ENCODE measurements around the gene HTT.
"Not testable (repeated sequence)": the region's sequence is repeated elsewhere in the genome, so short reads cannot be mapped to it uniquely, and the experiment has no call there.

Gene HTT

DNA sequence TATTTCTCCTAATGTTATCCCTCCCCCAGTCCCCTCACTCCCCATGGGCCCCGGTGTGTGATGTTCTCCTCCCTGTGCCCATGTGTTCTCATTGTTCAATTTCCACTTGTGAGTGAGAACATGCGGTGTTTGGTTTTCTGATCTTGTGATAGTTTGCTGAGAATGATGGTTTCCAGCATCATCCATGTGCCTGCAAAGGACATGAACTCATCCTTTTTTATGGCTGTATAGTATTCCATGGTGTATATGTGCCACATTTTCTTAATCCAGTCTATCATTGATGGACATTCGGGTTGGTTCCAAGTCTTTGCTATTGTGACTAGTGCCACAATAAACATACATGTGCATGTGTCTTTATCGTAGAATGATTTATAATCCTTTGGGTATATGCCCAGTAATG lies 86.6 kb downstream of the HTT start:
- DNase-seq (ENCODE audit: low read depth in 1 of 2, low spot score in 1 of 2), result not testable (repeated sequence)

DNA sequence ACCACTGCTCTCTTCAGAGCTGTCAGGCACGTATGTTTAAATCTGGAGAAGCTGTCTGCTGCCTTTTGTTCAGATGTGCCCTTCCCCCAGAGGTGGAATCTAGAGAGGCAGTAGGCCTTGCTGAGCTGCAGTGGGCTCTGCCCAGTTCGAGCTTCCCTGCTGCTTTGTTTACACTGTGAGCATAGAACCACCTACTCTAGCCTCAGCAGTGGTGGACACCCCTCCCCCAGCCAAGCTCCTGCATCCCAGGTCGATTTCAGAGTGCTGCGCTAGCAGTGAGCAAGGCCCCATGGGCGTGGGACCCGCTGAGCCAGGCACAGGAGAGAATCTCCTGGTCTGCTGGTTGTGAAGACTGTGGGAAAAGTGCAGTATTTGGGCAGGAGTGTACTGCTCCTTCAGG lies 92.0 kb downstream of the HTT start:
- DNase-seq (ENCODE audit: low read depth in 1 of 2, low spot score in 1 of 2), result not testable (repeated sequence)

DNA sequence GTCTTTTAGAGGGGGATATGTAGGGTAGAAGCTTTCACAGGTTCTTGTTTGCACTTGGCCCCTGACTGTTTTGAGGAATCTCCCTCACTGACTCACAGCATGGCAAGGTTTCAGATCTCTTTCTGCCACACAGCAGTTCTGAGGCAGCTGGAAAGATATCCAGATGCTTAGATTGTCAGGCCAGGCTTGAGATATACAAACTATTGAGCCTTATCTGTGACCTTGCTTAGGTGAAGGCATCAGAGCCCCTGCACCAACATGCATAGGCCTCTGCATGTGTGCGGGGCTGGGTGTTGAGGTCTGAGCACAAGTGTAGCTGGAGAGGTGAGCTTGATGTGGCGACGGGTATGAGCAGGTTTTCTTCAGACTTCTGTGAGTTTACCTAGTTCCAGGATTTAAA lies 93.5 kb downstream of the HTT start:
- DNase-seq (ENCODE audit: low read depth in 1 of 2, low spot score in 1 of 2), result no peak

DNA sequence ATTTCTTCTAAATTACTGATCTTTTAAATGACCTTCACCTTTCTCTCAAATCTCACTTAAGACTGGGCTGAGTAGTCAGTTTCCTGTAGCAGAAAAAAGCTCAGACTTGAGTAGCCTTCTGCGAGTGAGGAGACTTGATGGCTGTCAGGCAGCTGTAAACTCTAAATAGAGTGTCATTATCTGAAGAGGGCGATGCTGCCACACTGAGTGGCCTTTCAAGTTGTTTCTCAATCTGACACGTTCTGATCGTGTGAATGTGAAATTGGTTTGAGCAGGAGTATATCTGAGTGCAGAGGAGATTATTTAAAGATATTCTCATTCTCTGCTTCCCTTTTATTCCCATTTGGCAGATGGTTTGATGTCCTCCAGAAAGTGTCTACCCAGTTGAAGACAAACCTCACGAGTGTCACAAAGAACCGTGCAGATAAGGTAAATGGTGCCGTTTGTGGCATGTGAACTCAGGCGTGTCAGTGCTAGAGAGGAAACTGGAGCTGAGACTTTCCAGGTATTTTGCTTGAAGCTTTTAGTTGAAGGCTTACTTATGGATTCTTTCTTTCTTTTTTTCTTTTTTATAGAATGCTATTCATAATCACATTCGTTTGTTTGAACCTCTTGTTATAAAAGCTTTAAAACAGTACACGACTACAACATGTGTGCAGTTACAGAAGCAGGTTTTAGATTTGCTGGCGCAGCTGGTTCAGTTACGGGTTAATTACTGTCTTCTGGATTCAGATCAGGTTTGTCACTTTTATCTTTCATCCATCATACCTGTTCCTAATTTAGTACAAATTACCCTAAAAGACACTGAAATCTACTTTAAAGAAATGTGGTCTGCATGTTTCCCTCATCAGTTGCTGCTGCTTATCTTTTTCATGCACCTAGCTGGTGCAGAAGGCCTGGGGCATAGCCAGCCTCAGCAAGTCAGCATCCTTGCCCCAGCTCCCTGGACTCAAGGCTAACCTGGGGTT lies 100.2 kb downstream of the HTT start:
- DNase-seq (ENCODE audit: low read depth in 1 of 2, low spot score in 1 of 2), result no peak

DNA sequence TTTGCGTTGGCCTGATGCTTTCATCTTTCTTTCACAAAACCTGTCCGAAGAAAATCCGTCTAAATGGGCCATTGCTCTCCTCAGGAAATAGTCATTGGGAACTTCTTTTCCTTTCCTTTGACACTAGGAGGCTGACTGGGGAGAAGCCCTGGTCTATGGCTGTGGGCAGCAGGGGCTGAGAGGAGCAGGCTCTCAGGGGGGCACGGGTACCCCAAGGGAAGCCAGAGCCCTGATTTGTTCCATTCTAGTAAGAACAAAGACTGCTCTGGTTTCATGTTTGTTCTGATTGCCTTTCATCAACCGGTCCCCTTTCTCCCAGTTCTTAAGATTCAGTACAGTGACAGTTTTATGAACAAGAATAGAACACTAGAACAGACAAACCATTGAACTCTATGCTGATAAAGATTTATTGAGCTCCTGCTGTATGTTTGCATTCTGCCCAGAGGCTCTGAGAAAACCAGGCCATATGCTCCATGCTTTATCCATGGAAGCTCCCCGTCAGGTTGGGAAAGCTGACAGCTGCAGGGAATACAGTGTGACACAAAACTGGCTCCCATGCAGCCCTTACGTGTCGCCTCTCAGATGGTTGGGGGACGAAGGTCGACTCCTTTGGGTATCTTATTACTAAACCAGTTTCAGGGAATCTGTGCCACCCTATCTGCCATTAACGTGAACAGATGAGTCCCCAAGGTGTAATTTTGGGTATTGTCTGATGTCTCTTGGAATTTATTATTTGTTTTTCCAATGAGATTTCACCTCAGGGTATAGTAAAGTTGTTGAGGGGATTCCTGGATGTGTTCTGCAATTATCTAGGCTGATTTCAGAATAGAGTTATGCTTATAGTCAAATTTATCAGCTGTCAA lies 102.1 kb downstream of the HTT start:
- DNase-seq (ENCODE audit: low read depth in 1 of 2, low spot score in 1 of 2), result no peak

DNA sequence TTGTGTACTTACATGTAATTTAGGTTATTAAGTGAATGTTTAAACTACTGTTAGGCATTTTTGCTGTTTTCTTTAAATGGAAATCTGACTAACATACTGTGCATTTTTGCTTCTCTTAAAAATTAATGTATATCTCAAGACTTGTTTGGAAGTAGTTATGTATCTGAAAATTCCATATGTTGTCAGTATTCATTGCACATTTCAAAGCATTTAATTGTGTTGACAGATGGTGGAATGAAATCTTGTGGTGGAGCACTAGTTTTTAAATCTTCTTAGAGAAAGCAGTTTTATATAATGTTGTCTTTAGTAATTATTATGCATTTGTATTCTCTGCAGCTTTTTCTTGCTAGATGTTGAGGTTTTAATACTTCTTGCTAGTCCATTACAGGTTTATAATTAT lies 102.9 kb downstream of the HTT start:
- DNase-seq (ENCODE audit: low read depth in 1 of 2, low spot score in 1 of 2), result no peak

DNA sequence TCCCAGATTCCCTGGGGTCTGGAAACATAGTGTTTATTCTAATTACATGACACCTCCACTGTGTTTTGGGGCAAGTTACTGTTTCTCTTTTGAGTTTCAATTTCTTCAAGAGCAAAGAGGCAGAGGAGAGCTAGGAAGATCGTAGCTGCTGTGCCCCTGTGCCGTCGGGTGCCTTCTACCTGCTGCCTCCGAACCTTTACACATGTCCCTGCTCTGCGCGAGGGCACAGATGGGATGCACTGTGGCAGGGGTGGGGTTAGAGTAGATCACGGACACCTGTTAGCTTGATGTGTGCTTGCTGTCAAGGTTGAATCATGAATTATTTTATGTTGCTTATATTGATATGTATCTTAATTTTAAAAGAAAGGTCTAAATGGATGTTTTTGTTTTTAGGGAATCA lies 103.4 kb downstream of the HTT start:
- no peak for DNase-seq (ENCODE audit: low read depth in 1 of 2, low spot score in 1 of 2)

DNA sequence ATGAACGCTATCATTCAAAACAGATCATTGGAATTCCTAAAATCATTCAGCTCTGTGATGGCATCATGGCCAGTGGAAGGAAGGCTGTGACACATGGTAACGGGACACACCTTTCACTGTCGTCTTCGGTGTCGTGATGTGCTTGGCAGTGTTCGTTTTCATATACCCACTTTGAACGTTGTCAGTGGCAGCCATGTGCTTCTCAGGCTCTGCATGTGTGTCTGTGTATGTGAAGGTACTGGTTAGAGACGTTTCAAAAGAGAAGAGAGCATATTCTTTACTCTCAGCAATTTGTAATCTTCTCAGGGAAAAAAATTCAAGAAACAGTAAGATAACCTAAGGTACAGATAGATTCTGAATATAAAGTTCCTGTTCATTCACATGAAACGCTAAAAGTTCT lies 103.9 kb downstream of the HTT start:
- DNase-seq (ENCODE audit: low read depth in 1 of 2, low spot score in 1 of 2), result no peak

DNA sequence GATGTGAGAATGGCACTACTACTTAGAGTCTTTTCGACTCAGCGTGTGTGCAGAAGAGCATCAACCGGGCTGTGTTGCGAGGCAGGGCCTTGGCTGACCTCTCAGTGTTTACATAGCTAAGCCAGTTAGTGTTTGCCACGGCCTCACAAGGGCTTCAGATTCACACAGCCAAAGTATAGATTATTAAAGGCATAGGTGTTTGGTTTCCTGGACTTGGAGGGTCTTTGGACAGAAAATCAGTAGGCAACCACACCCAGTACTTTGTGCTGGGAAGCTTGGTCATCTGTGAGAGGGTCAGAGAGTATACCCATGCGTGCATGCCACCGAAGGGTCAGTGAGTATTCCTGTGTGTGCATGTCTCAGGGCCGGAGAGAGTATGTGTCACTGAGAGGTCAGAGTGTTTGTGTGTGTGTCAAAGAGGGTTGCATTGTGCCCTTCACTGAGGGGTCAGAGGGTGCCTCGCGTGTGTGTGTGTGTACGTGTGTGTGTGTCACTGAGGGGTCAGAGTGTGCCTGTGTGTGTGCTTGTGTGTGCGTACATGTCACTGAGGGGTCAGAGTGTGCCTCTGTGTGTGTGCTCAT lies 104.7 kb downstream of the HTT start:
- DNase-seq (ENCODE audit: low read depth in 1 of 2, low spot score in 1 of 2), result no peak

DNA sequence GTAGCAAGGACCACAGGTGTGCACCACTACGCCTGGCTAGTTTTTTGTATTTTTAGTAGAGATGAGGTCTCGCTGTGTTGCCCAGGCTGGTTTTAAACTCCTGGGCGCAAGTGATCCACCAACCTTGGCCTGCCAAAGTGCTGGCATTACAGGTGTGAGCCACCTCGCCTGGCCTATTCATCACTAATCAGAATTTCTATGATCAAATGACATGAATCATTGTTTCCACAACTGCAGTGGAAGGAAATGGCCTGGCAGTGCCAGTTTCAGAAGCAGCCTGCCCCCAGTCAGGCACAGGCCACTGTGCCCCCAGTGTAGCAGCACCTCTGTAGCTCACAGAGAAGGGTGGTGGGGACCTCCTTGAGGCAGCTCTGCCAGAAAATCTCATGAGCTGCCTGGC lies 108.5 kb downstream of the HTT start:
- DNase-seq (ENCODE audit: low read depth in 1 of 2, low spot score in 1 of 2), result no peak

DNA sequence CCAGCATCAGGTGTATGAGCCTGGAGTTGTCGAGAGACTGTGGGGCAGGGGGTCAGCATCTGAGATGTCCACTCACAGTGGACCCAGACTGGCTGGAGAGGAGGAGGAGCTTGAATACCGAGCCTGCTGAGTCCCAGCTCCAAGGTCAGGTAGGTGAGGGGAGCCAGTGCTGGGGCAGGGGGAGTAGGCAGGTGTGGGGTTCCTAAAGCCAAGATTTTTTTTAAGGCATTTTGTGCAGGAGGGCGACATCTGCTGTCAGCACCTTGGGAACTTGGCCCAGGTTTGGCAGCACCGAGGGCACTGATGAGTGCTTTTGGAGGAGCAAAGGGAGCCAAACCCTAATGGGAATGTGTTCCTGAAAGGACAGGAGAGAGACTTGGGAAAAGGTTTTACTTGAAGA lies 110.2 kb downstream of the HTT start:
- no peak for DNase-seq (ENCODE audit: low read depth in 1 of 2, low spot score in 1 of 2)

DNA sequence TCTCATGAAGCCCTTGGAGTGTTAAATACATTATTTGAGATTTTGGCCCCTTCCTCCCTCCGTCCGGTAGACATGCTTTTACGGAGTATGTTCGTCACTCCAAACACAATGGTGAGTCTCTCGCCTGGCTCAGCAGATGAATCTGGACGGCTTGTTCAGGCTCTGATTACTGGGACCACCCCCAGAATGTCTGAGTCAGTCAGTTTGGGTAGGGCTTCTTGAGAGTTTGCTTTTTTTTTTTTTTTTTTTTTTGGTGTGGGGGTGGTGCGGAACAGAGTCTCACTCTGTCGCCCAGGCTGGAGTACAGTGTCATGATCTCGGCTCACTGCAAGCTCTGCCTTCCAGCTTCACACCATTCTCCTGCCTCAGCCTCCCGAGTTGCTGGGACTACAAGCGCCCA lies 112.1 kb downstream of the HTT start:
- no peak for DNase-seq (ENCODE audit: low read depth in 1 of 2, low spot score in 1 of 2)

DNA sequence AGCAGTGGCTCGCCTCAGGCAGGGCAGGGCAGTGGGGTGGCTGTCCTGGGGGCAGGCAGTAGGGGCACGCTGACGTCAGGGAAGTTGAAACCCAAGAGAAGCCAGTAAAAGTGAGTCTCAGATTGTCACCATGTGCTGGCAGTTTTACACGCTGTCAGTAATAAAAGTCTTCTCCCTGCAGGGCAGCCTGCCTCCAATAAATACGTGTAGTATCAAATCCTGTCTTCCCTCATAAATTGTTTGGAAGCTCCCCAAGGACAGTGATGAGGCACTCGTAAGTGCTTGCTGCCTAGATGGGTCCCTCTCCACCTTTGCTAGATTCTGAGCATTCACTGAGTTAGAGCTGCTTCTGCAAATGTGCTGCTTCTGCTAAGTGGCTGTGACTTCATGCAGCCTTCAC lies 113.6 kb downstream of the HTT start:
- no peak for DNase-seq (ENCODE audit: low read depth in 1 of 2, low spot score in 1 of 2)

DNA sequence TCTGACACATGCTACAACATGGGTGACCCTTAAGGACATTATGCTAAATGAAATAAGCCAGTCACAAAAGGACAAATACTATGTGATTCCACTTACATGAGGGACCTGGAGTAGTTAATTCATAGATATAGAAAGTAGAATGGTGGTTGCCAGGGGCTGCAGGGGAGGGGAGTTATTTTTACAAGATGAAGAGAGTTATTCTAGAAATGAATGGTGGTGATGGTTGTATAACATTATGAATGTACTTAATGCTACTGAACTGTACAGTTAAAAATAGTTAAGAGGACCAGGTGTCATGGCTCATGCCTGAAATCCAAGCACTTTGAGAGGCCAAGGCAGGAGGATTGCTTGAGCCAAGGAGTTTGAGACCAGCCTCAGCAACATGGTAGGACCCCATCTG lies 115.0 kb downstream of the HTT start:
- DNase-seq (ENCODE audit: low read depth in 1 of 2, low spot score in 1 of 2), result no peak

DNA sequence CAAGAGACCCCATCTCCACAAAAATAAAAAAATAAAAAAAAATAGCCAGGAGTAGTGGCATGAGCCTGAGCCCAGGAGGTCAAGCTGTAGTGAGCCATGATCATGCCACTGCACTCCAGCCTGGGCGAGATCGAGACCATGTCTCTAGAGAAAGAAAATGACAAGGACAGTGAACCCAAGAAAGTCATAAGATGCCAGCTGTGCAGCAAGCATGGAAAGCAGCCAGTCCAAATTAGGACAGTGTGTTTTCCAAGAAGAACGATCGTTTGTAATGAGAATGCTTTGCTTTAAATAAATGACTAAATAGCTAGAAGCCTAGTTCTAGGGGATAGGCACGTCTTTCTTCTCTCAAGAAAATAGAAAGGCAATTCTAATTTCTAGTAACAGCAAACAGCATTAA lies 116.1 kb downstream of the HTT start:
- DNase-seq (ENCODE audit: low read depth in 1 of 2, low spot score in 1 of 2), result no peak

DNA sequence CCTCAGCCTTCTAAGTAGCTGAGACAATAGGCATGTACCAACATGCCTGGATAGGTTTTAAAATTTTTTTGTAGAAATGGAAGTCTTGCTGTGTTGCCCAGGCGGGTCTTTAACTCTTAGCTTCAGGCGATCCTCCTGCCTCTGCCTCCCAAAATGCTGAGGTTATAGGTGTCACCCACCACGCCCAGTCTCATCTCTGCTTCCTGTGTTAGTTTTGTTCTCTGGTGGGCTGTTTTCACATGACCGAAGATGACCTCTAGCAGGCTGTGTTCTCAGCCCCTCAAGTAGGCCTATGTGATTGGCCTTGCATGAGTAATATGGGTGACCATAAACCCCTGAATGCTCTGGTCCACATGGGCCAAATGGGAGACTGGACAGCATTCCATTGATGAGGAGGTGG lies 117.7 kb downstream of the HTT start:
- DNase-seq (ENCODE audit: low read depth in 1 of 2, low spot score in 1 of 2), result no peak

DNA sequence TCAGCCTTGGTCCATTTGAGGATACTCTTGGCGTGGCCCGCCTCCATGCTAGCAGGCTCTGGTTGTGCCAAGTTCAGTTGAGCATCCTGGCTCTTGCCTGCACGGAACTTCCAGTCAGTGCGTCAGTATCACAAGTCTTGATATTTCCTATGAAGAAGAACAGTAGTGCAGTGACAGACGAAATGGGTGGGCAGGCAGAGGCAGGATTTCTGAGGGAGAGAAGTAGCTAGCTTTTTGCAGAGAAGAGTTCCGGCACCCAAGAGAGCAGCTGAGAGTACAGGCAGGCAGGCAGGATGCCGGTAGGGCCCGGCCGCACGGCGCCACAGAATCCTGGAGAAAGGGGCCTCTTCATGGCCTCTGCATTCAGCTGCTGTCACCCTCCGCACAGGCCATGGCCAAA lies 118.3 kb downstream of the HTT start:
- DNase-seq (ENCODE audit: low read depth in 1 of 2, low spot score in 1 of 2), result no peak

DNA sequence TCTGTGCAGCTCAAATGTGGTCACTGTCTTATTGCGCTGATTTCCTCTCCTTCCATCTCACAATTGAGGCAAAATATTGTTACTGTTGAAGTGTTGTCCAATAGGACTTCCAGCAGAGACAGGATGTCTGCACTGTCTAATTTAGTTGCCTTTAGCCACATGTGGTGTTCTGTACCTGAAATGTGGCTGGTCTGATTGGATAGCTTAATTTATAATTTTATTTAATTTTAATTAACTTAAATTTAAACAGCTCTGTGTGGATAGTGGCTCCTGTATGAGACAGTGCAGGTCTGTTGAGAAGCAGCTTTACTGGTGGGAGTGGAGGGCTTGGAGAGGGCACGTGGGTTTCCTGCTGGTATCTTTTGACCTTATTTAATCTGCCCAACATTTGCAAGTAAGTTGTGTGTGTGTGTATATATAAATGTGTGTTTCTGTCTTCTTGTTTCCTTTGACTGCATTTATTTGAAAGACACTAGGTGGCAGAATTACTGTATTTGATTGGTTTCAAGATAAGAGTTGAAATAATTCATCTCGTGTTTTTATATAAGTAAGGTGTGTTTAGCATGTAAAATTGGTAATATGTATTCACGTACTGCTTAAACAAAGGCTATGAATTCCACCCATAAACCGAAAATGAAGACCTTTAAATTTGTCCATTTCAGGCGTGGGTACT lies 119.2 kb downstream of the HTT start:
- no peak for DNase-seq (ENCODE audit: low read depth in 1 of 2, low spot score in 1 of 2)

DNA sequence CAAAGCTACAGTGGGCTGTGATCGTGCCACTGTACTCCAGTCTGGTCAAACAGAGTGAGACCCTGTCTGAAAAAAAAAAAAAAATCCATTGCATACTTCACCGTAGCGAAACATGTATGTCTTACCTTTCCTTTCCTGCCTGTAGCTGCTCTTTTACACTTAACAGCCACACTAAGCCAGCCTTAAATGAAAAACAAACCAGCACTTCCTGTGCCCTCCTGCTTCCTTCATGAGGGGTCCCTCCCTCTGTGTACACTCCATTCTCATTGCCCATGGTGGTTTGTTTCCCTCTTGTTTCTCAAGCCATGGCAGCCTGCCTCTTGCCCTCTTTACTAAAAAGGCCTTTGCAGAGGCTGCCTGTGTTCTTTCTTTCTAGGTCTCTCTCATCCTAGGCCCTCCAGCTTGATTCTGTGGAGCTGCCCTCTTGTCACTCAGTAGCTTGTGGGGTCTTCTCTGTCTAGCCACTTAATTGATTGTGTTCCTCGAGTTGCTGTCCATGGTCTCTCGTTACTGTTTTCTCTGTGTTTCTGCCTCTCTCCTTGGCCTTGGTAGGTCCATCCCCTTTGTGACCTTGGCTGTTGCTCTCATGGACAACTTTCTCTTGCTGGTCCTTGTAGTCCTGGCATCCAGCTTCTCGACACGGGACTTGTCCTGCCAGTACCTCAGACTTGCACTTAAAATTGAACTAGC lies 122.3 kb downstream of the HTT start:
- no peak for DNase-seq (ENCODE audit: low read depth in 1 of 2, low spot score in 1 of 2)

DNA sequence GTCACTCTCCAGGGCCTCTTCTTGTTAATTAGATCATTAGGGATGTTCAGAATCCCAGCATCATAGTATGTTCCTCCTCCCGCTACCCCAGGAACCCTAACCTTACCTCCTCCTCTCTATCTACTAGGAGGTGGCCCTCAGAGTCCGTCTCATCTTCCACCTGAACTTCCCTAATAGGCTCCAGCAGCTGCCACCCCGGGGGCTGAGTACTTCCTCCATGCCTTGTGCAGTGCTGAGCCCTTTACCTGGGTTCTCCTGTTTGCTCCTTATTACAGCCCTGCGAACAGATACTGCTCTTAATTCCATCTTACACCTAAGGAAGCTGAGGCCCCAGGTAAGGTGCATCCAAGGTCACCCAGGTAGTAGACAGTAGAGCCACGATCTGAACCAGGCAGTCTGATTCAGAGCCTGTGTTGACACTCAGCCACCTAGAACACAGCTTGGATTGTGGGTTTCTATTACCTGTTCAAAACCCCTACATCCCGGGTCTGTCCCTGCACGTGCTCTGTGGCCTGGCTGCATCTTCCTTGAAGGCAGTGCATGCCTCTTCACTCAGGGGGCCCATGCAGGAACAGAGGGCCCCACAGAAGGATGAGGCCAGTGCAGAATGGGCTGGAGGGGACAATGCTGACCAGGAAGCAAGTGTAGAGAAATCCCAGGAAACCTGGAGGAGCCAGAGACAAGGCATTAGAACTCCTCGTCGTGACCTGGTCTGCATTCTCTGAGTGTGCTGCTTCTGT lies 123.1 kb downstream of the HTT start:
- no peak for DNase-seq (ENCODE audit: low read depth in 1 of 2, low spot score in 1 of 2)

Measured in activated CD4-positive, alpha-beta T cell treated with anti-CD3 and anti-CD28 coated beads, Interleukin-2, amount 50 U/mL, for 24 hours (primary cell).